ENCODE results near the gene CDC42EP5.
A peak's percentile ranks its signal among the peaks of the same experiment; 100 is the strongest.

Gene CDC42EP5

GRCh38 chr19:54461613-54462012 is 11.5 kb downstream of the CDC42EP5 start:
- no peak for DNase-seq

DNA sequence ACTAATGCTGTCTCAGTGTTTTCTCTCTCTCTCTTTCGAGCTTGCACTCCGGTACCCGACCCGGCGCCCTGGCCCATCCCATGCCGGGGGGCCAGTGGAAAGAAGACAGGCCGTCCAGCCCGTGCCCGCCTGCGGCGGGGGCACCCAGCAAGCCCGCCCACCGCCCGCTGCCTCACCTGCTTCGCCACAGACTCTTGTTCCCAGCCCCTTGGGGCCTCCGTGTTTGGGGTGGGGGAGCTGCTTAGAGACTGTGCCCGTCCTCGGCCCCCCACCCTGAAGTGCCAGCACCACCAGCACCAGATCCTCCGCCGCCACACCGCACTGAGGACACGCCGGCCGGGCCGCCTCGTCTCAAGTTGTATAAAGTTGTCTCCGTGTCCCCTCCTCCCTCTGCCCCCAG is 11.9 kb downstream of the CDC42EP5 start:
- no peak for DNase-seq

GRCh38 chr19:54460230-54461005 is 12.7 kb downstream of the CDC42EP5 start:
- no peak for DNase-seq

GRCh38 chr19:54459282-54460229 is 13.5 kb downstream of the CDC42EP5 start:
- DNase-seq = no peak

DNA sequence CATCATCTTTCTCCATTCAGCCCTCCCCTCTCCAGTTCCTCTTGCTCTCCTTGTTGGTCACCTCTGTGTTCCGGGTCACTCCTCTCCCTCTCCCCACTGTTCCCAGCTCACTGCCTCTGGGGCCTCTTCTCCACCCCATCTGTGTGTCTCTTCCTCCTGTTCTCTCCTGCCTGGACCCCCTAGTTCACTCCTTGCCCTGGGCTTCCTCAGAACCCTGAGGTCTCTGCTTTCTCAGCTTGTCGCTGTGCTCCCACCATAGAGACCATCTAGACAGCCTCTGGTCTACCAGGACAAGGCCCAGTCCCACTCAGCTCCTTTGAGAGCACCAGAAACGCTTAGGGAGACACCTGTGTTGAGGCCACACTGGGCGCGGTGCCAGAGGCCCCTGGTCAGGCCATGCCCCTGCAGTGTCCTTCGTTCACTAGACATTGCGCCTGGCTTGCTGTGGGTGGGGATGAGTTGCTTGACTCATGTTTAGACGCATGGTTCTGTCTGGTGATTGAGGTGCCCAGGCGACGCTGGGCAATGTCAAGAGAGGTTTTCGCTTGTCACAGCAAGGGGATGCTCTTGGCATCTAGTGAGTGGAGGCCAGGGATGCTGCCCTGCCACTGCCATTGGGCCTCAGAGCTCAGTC is 14.3 kb downstream of the CDC42EP5 start:
- no peak for DNase-seq

DNA sequence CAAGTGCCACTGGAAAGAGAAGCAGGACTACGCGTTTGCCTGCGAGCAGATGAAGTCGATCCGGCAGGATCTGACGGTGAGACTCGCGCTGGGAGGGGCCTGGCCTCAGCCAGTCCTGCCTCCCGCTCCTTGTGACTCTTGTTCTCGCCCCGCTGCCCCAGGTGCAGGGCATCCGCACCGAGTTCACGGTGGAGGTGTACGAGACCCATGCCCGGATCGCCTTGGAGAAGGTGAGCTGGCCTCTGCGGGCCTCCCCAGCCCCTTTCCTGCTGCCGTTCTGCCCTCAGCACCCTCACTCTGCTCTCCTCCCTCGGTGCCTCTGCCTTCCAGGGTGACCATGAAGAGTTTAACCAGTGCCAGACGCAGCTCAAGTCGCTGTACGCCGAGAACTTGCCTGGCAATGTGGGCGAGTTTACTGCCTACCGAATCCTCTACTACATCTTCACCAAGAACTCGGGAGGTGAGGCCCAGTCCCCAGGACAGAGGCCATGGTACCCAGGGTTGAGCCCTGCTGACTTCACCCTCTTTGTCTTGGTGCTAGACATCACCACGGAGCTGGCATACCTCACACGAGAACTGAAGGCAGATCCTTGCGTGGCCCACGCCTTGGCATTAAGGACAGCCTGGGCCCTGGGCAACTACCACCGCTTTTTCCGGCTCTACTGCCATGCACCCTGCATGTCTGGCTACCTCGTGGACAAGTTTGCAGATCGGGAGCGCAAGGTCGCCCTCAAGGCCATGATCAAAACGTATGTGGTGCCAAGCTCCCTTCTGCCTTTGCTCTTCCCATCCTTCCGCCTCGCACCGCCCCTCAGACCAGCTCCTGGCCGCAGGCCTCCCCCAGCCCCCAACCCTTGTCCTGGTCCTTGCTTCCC is 15.1 kb downstream of the CDC42EP5 start:
- DNase-seq = no peak

- DNase-seq = no peak
Measured at GRCh38 chr19:54456423-54457373, 16.4 kb downstream of the CDC42EP5 start.

DNA sequence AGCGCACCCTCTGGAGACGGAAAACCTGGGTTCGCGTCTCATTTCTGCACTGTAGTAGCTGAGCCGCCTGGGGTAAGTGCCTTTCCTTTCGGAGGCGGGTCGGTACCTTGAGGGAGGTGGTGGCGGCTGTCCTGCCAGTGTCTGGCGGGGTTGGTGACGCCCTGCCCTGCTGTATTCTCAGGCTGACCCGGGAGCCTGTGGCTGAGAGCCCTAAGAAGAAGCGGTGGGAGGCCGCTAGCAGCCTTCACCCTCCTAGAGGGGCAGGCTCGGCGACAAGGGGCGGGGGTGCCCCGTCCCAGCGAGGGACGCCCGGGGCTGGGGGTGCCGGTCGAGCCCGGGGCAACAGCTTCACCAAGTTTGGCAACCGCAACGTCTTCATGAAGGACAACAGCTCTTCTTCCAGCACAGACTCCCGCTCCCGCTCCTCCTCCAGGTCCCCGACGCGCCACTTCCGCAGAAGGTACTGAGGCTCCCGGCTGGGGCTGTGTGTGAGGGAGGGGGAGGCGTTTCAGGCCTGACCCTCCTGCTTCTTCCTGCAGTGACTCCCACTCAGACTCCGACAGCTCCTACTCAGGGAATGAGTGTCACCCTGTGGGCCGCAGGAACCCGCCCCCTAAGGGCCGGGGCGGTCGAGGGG is 17.2 kb downstream of the CDC42EP5 start:
- DNase-seq = no peak

DNA sequence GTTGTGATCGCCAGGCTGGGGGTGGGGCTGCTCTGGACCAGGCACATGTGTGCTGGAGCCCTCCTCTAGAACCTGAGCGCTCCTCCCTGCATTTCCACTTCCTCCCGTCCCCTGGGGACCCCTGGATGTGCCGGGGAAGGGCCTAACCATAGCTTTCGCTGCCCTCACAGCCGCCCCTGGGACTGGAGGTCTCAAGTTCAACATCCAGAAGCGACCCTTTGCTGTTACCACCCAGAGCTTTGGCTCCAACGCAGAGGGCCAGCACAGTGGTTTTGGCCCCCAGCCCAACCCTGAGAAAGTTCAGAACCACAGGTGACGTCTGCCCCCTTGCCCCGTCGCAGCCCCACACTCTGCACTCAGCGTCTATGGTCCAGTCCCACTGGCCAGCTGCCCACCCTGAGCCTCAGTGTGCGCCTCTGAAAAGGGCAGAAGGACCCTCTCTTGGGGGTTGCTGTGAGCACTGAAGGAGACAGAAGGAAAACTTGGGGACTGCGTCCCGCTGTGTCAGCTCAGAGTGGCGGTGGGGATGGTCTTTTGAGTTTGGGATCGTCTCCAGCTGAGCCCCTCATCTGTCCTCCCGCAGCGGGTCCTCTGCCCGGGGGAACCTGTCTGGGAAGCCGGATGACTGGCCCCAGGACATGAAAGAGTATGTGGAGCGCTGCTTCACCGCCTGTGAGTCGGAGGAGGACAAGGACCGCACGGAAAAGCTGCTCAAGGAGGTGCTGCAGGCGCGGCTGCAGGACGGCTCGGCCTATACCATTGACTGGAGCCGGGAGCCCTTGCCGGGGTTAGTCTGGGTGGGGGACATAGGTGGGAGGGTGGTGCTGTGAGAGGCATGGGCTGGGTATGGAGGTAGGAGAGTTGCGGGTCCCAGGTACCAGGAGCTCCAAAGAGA is 18.1 kb downstream of the CDC42EP5 start:
- no peak for DNase-seq

GRCh38 chr19:54453921-54454780 is 18.9 kb downstream of the CDC42EP5 start:
- no peak for DNase-seq

- DNase-seq = no peak
Measured at GRCh38 chr19:54452626-54453025, 20.5 kb downstream of the CDC42EP5 start.

DNA sequence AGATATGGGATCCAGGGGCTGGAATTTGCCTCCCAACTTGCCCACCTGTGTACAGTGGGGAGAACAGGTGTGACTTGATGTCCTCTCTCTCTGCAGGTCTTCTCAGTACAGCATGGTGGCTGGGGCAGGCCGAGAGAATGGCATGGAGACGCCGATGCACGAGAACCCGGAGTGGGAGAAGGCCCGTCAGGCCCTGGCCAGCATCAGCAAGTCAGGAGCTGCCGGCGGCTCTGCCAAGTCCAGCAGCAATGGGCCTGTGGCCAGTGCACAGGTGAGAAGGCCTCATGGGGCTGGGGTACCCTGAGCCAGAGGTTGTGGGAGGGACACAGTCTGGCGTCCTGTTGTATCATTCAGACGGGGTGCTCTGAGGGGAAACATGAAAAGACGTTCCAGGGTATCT is 21.1 kb downstream of the CDC42EP5 start:
- no peak for DNase-seq

GRCh38 chr19:54451331-54451871 is 21.7 kb downstream of the CDC42EP5 start:
- no peak for DNase-seq

DNA sequence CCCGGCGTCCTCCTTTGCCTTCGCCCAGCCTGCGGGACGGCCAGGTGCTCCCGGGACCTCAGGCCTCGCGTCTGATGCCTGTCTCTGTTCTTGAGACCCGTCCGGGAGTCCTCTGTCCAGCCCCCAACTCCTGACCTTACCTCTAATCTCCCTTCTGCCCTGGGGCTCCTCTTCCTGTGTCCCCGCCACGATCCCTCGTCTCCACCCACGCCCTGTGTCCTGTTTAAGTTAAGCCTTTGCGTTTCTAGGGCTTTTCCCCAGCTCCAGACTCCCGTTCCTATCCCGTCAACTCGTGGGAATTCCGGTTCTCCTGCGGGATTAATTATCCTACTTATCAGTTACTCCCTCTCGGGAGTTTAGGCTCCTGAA is 23.4 kb downstream of the CDC42EP5 start:
- no peak for DNase-seq

GRCh38 chr19:54448774-54449700 is 24.1 kb downstream of the CDC42EP5 start, which contains the start of gene LENG8:
TSS of gene LENG8 (plus strand) at chr19:54449199. CDS start at chr19:54451345, 2,146 bp downstream.
- DNase-seq = peak; percentile 99

GRCh38 chr19:54448040-54448773 is 24.9 kb downstream of the CDC42EP5 start:
- DNase-seq = no peak

All from central memory CD4-positive, alpha-beta T cell (primary cell).